Activated CD4-positive, alpha-beta T cell treated with anti-CD3 and anti-CD28 coated beads, Interleukin-2, Interleukin-6, amounts not matched to agents 100 ng/mL and 50 ng/mL, durations not matched to agents 16 hours and 8 hours (primary cell): ENCODE data around the gene MICAL2.

Source experiments
- DNase-seq: peaks from one replicate; pipeline ENCODE4 v3.0.0-alpha.2; 2020

The MICAL2 gene

DNA sequence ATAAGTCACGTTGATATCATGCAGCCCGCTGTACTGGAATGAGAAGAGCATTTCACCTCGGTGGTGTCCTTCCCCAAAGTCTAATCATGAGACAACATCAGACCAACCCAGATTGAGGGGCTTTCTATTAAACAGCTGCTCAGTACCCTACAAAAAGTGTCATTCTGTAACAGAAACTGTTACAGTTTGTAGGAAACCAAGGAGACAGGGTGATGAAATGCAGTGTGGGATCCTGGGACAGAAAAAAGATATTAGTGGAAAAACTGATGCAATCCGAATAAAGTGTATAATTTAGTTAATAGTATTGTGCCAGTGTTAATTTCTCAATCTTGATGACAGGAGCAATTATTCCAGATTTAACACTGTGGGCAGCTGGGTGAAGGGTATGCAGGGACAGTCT is 128.0 kb downstream of the MICAL2 start:
- DNase-seq, result no peak

DNA sequence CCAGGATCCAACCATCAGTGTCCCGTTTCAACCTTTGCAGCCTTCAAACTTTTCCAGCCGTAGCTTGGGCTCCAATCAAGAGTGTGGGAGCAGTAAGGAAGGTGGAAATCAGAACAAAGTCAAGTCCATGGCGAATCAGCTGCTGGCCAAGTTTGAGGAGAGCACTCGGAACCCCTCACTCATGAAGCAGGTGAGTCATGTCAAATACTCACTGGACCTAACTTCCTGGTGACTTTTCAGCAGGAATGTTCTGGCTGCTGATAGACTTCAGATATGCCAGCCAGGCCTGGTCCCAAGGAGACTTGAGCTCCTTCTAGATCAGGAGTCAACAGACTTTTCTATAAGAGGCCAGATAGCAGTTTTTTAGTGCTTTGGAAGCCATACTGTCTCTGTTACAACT is 129.0 kb downstream of the MICAL2 start:
- DNase-seq, result no peak

DNA sequence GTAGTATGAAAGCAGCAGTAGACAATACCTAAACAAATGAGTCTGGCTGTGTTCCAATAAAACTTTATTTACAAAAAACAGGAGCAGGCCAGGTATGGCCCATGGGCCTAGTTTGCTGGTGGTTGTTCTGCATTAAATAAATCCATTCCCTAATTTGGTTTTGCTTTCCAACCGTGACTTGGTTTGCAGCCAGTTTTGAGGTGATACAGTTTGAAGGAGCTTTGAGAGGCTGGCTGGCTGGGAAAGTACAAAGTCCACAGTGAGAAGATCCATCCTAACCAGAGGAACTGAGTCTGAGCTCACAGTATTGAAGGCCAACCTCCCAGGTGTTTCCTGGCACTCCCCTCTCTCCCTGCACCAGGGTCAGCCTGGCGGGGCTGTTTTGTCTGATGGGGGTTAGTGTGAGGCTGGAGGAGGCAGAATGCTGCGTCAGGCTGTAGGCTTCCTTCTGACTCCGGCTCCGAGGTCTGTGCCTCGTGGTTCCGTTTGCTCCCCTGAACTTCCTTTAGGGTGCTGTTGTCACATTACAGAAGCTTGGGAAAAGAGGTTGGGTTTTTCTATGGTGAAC is 129.5 kb downstream of the MICAL2 start:
- no peak for DNase-seq

DNA sequence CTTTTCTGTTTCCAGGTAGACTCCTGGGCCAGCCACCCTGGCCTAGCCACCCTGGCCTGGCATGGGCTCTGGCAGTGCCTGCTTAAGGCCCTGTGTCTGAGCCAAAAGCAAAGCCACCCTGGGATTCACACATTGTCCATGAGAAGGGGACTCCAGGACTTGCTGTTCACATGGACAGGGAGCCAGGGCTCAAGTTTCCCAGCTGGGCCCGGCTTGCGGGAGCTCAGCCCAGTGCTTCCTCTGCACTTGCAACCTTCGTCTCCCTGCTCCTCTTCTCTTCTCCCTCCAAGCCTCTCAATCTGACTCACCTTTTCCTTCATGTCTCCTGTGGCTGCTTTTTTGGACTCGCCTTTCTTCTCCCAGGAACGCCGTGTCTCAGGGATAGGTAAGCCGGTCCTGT is 130.3 kb downstream of the MICAL2 start:
- no peak for DNase-seq

DNA sequence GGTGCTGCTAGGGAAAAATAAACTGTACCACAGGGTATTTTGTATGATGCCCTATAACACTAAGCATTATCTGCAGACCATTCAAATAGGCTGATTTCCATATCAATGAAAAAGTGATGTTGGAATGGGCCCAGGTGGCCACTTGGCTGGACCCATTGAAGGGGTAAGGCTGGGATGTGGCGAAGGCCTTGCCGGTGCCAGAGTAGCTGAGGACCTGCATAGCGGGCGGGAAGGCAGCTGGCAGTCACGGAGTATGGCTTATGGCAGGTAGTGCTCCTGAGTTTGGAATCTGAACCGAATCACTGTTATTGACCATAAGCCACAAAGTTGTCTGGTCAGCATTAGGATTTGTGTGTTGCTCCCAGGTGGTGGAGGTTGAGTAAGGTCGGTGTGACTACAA is 131.0 kb downstream of the MICAL2 start:
- DNase-seq, result no peak

DNA sequence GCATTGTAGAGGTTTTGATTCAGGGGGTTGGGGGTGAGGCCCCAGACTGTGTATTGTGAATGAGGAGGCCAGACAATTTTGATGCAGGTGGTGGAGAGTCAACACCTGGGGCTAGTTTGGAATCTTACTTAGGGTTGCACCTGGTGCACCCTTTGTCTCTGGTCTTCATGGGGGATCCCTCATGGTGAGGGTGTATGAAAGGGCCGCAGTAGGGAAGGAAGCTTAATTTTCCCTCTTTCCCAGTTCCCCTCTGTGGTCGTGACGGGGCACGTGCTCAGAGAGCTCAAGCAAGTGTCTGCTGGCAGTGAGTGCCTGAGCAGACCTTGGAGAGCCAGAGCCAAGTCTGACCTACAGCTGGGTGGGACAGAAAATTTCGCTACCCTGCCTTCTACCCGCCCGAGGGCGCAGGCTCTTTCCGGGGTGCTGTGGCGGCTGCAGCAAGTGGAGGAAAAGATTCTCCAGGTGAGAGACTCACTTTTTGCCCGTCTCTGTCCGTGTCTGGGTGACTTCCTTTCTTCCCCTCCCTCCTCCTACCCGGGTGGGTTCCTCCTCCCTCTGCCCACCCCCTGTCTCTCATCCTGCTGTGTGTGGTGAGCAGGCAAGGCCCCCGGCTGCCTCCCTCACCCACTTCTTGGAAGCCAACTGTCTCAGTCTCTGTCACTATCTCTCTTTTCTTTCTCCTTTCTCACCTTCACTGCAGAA is 131.7 kb downstream of the MICAL2 start:
- DNase-seq, result peak; percentile 15

DNA sequence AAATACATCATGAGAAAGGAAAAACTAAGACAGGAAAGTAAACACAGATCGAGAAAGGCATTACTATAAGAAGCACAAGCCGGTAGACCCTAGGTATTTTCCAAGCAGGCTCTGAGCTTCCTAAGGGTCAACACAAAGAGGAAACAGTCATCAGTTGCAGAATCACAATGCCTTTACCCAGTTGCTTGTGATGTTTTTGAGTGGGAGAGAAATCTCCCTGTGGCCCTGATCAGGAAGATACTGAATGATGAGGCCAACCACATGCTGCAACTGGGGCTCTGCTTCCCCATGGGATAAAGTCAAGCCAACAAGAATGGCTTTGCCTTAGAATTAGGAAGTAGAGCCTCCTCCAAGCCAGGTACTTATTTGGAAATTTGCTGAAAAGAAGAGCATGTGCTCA is 132.6 kb downstream of the MICAL2 start:
- no peak for DNase-seq

DNA sequence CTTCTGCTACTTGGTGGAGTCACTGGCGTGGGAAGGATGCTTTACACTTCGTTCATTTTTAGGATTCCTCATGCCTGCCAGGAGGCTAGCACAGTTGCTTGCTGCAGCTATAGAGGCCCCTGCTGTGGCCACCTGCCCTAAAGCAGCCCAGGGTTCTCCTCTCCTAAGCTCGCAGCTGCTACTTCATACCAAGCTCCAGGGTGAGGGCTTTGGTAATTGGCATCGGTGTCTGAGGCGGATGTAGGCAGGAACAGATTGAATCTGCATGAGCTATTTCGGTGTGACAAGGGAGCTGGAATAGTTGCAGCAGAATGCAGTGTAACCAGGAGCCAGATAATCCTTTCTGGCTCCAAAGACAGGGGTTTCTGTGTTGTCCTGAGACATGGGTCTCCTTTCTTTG is 133.1 kb downstream of the MICAL2 start:
- no peak for DNase-seq

DNA sequence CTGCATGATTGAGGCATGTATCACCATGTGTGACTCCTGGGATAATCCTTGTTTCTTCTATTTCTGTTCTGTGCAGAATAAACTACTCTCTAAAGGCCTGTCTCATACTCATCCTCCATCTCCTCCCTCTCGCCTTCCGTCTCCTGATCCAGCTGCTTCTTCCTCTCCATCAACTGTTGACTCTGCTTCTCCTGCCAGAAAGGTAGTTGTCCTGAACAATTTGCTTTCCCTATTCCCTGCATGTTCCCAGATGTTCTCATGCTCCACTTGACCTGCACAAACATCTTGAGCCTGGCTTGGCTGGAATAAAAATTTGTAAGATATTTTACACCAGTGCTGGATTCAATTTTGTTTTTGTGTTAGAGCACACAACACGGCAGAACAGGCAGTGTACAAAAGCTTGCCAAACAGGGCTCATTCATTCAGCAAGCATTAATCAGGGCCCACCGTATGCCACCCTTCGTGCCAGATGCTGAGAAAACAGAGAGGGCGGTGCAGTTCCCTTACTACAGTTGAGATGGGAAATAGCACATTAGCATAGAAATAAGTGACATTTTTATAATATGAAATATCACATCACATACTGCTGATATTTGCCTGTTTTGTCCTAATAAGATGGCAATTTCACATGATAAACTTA is 133.6 kb downstream of the MICAL2 start:
- no peak for DNase-seq

DNA sequence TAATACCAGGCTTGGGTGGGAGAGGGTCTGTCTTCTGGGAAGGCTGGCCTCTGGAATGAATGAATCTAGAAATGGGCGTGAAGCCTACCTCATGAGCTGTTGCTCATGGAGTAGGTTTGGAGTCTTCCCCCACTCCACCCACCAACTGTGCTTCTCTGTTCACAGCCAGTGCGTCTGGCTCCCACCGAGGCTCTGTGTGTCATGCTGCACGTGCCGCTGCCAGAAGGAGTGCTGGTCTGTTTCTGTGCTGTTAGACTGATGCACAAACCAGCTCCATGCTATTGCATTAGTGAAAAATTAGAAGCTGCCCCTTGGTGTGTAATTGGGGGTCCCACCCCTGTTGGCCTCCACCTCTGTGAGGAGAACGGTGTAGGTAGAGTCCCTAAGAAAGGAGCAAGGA is 134.7 kb downstream of the MICAL2 start:
- DNase-seq, result no peak

DNA sequence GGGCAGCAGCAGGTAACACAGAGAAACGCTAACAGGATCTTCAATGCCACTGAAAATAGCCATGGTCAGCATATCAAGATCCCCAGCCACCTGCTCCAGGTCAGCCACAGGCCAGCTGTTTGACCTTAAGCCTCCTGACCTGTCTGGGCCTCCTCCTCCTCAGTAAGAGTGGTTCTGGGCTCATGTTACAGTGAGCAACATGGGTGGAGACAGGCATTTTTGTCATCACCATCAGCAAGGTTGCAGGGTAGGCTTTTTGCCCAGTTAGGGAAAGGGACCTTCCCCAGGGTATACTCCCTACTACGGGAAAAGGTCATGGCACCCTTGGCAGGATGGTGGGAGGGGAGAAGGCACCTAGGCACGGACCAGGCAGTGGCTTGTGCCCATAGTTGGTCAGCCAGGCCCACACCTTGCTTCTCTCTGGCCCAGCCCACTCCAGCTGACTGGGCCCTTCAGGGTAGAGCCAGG is 135.2 kb downstream of the MICAL2 start:
- DNase-seq, result no peak

DNA sequence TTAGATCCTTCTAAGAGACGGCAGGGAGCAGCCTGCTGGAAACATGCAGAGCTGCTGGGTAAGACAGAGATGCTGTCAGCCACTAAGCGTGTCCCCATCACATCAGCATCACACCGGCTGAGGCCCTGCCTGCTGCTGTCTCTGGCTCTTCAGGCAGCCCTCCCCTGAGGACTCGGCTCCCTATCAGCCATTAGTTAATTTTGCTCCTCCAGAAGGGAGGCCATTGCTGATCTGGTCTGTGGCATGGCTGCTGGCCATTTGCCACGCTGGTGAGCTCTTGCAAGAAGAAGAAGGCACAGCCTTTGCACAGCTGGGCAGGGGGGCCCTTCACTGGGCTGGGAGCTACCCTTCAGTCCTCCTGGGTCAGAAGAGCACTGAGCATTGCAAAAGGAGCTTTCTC is 135.8 kb downstream of the MICAL2 start:
- no peak for DNase-seq

DNA sequence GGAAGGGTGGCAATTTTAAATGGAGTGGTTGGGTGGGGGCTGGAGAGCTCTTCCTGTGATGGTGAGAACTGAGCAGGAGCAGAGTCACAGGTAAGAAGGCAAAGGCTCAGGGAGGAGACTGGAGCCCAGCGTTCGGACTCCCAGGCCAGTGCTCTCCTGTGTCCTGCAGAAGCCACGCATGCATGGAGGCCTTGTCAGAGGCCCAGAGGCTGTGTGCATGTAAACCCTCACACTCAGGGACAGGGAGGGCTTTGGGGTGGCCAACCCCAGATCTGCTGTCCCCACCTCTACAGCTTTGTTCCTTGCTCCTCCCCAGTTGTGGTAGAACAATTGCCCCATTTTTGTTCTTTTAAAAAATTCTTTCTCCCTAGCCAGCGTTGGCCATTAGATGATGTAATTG is 136.6 kb downstream of the MICAL2 start:
- no peak for DNase-seq

DNA sequence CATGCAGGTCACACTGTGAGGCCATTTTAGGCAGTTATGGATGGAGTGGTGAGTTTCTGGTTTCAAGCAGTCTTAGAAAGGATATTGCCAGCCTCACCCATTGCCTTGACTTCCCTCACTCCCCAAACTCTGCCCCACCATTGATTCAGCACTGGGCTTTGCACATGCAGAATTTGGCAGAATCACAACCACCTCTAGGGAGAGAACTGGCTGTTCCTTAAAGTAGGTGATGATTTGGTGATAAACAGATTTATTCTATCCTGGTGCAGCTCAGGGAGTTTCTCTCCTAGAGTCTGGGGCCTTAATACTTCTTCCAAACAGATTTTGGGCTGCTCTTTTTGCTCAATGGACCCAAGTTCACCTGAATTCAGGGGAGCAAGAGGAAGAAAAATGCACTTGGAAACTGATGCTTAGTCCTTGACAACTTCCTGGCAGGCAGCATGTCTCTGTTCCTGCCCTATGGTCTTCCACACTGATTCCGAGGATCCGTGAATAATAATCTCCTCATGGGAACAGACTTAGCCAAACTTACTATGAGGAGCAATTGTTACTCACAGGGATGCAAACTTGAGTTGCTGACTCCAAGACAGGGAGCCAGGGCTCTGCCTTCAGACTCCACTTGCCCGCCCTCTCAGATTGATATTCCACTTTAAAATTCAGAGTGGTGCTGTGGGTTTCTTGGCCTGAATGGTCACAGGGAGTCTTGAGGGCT is 137.3 kb downstream of the MICAL2 start:
- DNase-seq, result no peak

DNA sequence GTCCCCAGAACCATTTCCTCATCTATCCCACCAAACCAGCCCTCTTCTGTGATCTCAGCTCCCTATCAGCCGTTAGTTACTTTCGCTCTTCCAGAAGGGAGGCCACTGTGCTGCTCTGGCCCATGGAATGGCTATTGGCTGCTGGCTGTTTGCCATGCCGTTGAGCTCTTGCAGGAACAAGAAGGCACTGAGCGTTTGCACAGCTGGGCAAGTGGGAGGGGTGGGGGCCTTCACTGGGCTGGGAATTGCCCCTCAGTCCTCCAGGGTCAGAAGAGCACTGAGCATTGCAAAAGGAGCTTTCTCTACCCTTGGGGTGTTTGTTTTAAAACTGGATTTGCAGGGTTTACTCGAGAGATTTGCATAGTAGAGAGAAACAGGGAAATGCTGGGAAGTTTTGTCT is 137.9 kb downstream of the MICAL2 start:
- DNase-seq, result no peak

DNA sequence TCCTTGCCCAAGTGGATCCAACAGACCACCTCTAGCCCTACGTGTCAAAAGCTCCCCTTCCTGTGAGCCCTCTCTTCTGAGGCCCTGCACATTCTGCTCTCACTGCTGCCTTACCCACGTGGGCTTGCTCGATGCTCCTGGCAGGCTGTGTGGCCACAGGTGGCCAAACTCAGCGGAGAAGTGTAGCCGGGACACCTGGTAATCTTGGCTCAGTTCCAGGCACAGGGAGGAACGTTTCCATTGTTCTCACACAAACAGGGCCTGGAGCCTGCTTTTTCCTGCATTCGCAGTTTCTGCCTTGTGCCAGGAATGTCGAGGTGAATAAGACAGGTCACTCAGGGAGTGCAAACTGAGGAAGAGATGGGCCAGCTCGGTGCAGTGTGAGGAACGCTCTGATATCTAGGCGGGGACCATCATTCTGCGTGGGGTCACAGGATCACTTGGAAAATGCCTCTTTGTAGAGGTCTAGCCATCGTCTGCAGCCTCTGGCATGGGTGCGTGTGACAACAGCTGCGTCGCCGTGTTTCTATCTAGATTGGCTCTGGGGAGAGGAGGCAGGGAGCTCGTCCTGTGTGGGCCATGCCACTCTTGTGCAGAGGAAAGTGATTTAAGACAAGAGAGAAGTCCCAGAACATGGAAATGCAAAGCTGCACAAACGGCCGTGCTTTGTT is 139.3 kb downstream of the MICAL2 start:
- DNase-seq, result no peak

DNA sequence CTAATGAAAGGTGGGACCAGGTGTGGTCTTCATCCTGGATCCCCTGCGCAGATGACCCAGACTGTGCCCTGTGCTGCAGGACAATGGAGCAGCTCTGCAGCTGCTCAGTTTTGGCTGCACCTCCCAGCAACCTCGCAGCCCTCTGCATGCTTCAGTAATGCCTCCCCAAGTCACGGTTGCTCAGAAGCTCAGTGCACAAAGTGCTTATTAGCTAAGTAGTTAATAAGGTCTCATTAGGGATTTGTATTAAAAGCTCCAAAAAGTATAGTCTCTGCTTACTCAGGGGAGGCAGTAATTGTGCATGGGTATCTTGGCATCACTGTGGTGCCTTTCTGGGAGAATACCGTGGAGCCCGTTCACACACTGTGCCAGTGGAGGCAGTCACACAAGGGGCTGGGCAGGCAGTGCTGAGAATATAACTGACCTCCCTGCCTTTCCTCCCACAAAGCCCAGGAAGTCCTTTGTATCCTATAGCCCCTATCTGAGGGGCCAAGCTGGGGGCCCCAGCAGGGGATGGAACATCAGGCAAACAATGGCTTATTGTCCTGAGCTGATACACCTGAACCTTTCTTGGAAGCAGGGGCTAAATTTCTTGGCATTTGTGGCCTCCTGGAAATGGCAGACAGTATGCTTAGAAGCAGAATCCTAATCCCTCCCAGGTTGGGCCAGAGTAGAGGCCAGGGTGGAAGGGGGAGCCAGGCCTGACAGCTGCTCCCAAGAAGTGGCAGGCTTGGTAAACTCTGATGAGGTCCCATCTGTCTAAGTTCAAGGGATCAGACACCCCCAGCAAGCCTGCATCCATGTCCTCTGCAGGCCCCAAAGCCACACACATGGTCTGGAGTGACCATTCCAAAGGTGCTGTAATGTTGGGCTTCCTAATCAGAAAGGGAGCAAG is 141.5 kb downstream of the MICAL2 start:
- DNase-seq, result no peak

DNA sequence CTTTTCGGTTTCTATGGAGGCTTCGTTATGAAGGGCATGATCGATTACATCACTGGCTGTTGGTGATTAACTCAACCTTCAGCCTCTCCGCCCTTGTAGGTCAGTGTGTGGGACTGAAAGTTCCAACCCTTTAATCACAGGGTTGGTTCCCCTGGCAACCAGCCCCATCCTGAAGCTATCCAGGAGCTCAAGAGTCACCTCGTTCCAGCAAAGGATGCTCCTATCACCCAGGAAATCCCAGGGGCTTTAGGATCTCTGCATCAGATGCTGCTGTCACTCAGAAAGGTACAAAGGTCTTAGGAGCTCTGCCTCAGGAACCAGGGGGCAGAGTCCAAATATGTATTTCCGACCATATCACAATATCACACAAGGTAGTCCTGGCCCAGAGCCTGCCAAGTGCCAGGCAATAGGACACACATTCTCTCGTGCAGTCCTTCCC is 143.5 kb downstream of the MICAL2 start:
- DNase-seq, result no peak

DNA sequence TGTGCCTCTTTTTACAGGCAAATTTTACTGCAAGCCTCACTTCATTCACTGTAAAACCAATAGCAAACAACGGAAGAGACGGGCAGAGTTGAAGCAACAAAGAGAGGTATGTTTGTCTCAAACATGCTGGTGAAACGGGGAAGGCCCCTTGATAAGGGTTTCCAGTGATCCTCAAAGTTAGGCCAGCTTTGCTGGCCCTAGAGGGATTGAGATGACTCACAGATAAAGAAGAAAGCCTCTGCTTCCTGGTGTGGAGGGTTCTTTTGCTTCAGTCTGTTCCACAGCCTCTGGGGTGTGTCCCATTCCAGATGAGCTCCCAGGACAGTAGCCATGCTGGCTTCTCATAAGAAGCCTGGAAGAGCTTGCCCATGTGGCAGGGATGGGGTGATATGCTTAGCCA is 148.1 kb downstream of the MICAL2 start:
- DNase-seq, result no peak

DNA sequence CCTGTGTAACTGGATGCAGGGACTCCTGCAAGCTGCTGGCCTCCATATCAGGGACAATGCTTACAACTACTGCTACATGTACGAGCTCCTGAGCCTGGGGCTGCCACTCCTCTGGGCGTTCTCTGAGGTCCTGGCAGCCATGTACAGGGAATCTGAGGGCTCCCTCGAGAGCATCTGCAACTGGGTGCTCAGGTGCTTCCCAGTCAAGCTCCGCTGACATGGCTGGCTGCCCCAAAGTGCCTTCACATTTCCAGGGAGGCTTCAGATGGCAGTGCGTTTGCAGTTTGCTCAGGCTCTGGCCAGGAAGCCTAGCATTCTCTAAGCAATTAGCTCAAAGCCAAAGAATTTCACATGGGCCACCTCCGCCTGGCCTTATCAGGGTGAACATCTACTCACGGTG is 149.6 kb downstream of the MICAL2 start:
- no peak for DNase-seq

DNA sequence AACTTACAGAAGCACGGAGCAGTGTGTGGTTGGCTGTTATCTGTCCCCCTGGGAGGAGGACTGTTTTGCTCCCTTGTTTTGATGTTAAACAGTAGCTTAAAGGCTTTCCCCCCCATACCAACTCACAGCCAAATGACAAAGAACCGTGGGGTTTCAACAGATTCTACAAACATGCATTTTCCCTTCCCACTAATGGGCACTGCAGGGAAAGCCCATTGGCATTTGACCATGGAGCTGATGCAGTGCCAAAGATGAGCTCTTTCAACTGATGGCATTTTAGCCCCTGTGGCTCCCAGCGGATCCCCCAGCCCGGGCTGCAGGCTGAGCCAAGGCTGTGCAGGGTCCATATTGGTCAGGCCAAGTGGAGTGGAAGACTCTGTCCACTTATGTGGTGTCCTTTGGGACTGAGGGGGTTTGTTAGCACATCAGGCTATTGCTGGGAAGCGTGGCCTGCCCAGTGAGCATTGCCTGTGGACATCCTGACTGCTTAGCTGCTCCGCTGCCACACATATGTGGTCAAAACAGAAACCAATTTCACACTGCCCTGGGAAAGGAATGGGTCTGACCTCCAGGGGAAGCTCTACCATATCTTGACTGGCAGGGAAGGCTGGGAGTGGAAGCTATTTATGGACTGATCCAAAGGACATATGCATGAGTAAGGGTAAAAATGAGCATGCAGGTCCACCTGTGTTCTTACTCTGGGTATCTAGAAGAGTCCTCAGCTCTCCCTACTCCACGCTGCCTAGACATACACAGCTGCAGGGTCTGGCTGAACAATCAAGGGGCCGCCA is 150.5 kb downstream of the MICAL2 start:
- DNase-seq, result no peak
